H1 (cell line): ENCODE results near the gene COTL1. TPM values are rescaled to one million over a fixed set of nuclear protein-coding genes. Genes with fewer than 3 reads are reported as not detected.
A peak's percentile ranks its signal among the peaks of the same experiment; 100 is the strongest.

Source experiments
- CTCF ChIA-PET: fragments of 300-600 bp; sonication (Branson Sonifier 250); formaldehyde crosslinking; loops from one replicate; lab custom pipeline; 2021; ENCODE audit not compliant: partially characterized antibody; lab: Charles Lee
- POLR2A ChIA-PET: fragments of 300-600 bp; sonication (Branson Sonifier 250); formaldehyde crosslinking; loops from one replicate; lab custom pipeline; 2021; ENCODE audit warnings: inconsistent platforms; ENCODE audit not compliant: partially characterized antibody; lab: Charles Lee
- DNase-seq, 2 experiments: peaks; one replicate each; pipeline versions ENCODE4 v3.0.0 to v3.0.0-alpha.2; 2010 to 2022; ENCODE audit warnings: low spot score in 2 of 2, low read depth in 1 of 2, mixed read lengths in 1 of 2
- FAIRE-seq: peaks from 2 replicates; lab custom pipeline; 2011; peaks lifted over from hg19 to GRCh38; lab: Jason Lieb, UNC
- H2AFZ ChIP-seq: 2 replicates; pipeline ENCODE4 v1.8.1; 2012; ENCODE audit warnings: low read length, inconsistent platforms
- H2AK5ac ChIP-seq: 2 replicates; pipeline ENCODE4 v1.6.1; 2013; ENCODE audit warnings: low read depth, low read length
- H2BK120ac ChIP-seq: replicated peaks from 2 replicates; pipeline ENCODE3; 2013; ENCODE audit warnings: low read depth, low read length, inconsistent platforms
- H2BK12ac ChIP-seq: 2 replicates; pipeline ENCODE4 v1.6.1; 2013; ENCODE audit warnings: low read depth, low read length
- H2BK15ac ChIP-seq: 2 replicates; pipeline ENCODE4 v1.6.1; 2013; ENCODE audit warnings: low read length
- H2BK20ac ChIP-seq: 2 replicates; pipeline ENCODE4 v1.6.1; 2013; ENCODE audit warnings: low read length
- H2BK5ac ChIP-seq: 2 replicates; pipeline ENCODE4 v1.6.1; 2013; ENCODE audit warnings: low read depth, low read length
- H3K14ac ChIP-seq: 2 replicates; pipeline ENCODE4 v1.6.1; 2013; ENCODE audit warnings: inconsistent platforms; ENCODE audit not compliant: insufficient read length
- H3K18ac ChIP-seq: 2 replicates; pipeline ENCODE4 v1.6.1; 2013; ENCODE audit warnings: low read length; ENCODE audit errors: extremely low read depth
- H3K23ac ChIP-seq: 2 replicates; pipeline ENCODE4 v1.6.1; 2013; ENCODE audit warnings: inconsistent platforms; ENCODE audit not compliant: insufficient read length
- H3K23me2 ChIP-seq: 2 replicates; pipeline ENCODE4 v1.6.1; 2013; ENCODE audit warnings: low read depth, low read length
- H3K27ac ChIP-seq: 2 replicates; pipeline ENCODE4 v1.6.1; 2011; ENCODE audit warnings: low read depth, low read length, inconsistent platforms
- H3K27me3 ChIP-seq, 4 experiments: replicated peaks in 1 of 4; 1 replicate in 1 of 4; 2 replicates in 3 of 4; pipeline versions ENCODE4 v1.6.1 to v1.8.1; 2011 to 2013; ENCODE audit warnings: low read length in 3 of 4, mild to moderate bottlenecking in 3 of 4, inconsistent platforms in 2 of 4, mixed read lengths in 2 of 4, moderate library complexity in 1 of 4; ENCODE audit not compliant: control insufficient read depth in 3 of 4, insufficient read depth in 3 of 4; ENCODE audit errors: extremely low read depth in 1 of 4
- H3K36me3 ChIP-seq, 4 experiments: 2 replicates each; pipeline versions ENCODE4 v1.6.1 to v1.8.1; 2011 to 2013; ENCODE audit warnings: mild to moderate bottlenecking in 4 of 4, low read length in 3 of 4, moderate library complexity in 2 of 4, control low read depth in 1 of 4, inconsistent platforms in 1 of 4; ENCODE audit not compliant: insufficient read depth in 4 of 4, control insufficient read depth in 2 of 4
- H3K4ac ChIP-seq: replicated peaks from 2 replicates; pipeline ENCODE3; 2013; ENCODE audit warnings: low read length, low read depth, mixed read lengths, inconsistent platforms; ENCODE audit not compliant: insufficient read length
- H3K4me1 ChIP-seq, 4 experiments: replicated peaks in 1 of 4; 1 replicate in 1 of 4; 2 replicates in 3 of 4; pipeline versions ENCODE4 v1.6.1 to v1.8.1; 2011 to 2013; ENCODE audit warnings: low read length in 3 of 4, inconsistent platforms in 2 of 4, mixed read lengths in 1 of 4; ENCODE audit not compliant: insufficient read depth in 4 of 4, control insufficient read depth in 3 of 4
- H3K4me2 ChIP-seq, 2 experiments: 2 replicates each; pipeline versions ENCODE4 v1.6.1 to v1.8.1; 2011 to 2013; ENCODE audit warnings: low read depth in 2 of 2, low read length in 2 of 2, control low read depth in 1 of 2, inconsistent platforms in 1 of 2, mild to moderate bottlenecking in 1 of 2; ENCODE audit not compliant: insufficient read depth in 1 of 2
- H3K4me3 ChIP-seq, 4 experiments: fragments of 200-600, 300-600 bp in 1 of 4; sonication (generic), shearing (Covaris generic), sonication (Bioruptor Twin) in 1 of 4; 2 replicates each; pipeline versions ENCODE4 v1.5.1 to v1.8.1; 2011 to 2016; ENCODE audit warnings: low read length in 4 of 4, low read depth in 3 of 4, control low read depth in 2 of 4, inconsistent platforms in 2 of 4, mild to moderate bottlenecking in 2 of 4, mixed read lengths in 1 of 4, moderate library complexity in 1 of 4; ENCODE audit not compliant: insufficient read depth in 2 of 4; ENCODE audit errors: extremely low read depth in 1 of 4
- H3K56ac ChIP-seq: replicated peaks from 2 replicates; pipeline ENCODE3; 2013; ENCODE audit warnings: low read depth, mild to moderate bottlenecking, mixed read lengths, low read length, inconsistent platforms; ENCODE audit not compliant: insufficient read length
- H3K79me1 ChIP-seq: 2 replicates; pipeline ENCODE4 v1.6.1; 2013; ENCODE audit warnings: low read depth, low read length, control low read depth
- H3K79me2 ChIP-seq, 2 experiments: 2 replicates each; pipeline versions ENCODE4 v1.6.1 to v1.8.1; 2012 to 2013; ENCODE audit warnings: low read length in 2 of 2, mild to moderate bottlenecking in 2 of 2, inconsistent platforms in 1 of 2; ENCODE audit not compliant: insufficient read depth in 2 of 2, control insufficient read depth in 1 of 2
- H3K9ac ChIP-seq, 4 experiments: replicated peaks in 1 of 4; 1 replicate in 1 of 4; 2 replicates in 3 of 4; pipeline versions ENCODE4 v1.6.1 to v1.8.1; 2011 to 2013; ENCODE audit warnings: low read depth in 3 of 4, low read length in 3 of 4, control low read depth in 2 of 4, mild to moderate bottlenecking in 2 of 4, moderate library complexity in 2 of 4, inconsistent platforms in 1 of 4; ENCODE audit errors: extremely low read depth in 1 of 4
- H3K9me3 ChIP-seq, 2 experiments: 2 replicates each; pipeline versions ENCODE4 v1.6.1 to v1.8.1; 2012 to 2013; ENCODE audit warnings: mild to moderate bottlenecking in 2 of 2, moderate library complexity in 2 of 2, control low read depth in 1 of 2, inconsistent platforms in 1 of 2, low read depth in 1 of 2, low read length in 1 of 2, mixed read lengths in 1 of 2; ENCODE audit not compliant: insufficient read depth in 2 of 2
- H4K20me1 ChIP-seq, 2 experiments: replicated peaks in 1 of 2; 2 replicates each; pipeline versions ENCODE3 to v1.8.1; 2011 to 2013; ENCODE audit warnings: inconsistent platforms in 2 of 2, low read length in 2 of 2, mild to moderate bottlenecking in 1 of 2; ENCODE audit not compliant: insufficient read depth in 2 of 2, control insufficient read depth in 1 of 2
- H4K5ac ChIP-seq: 2 replicates; pipeline ENCODE4 v1.6.1; 2013; ENCODE audit warnings: low read length, low read depth, mixed read lengths, inconsistent platforms; ENCODE audit not compliant: insufficient read length
- H4K8ac ChIP-seq: 2 replicates; pipeline ENCODE4 v1.8.0; 2013; ENCODE audit warnings: mild to moderate bottlenecking, moderate library complexity, low read length, inconsistent platforms; ENCODE audit not compliant: insufficient read depth; ENCODE audit errors: extremely low read depth
- H4K91ac ChIP-seq: replicated peaks from 2 replicates; pipeline ENCODE3; 2013; ENCODE audit warnings: low read length, mixed read lengths, inconsistent platforms; ENCODE audit not compliant: insufficient read length
- BCL11A ChIP-seq, 2 experiments: IDR thresholded peaks; one replicate each; pipeline ENCODE4 v1.6.1; 2011; ENCODE audit warnings: low read depth in 2 of 2, low read length in 2 of 2, mild to moderate bottlenecking in 2 of 2
- CHD1 ChIP-seq: IDR thresholded peaks from 2 replicates; pipeline ENCODE4 v1.6.1; 2012; ENCODE audit warnings: low read depth, low read length, improper control_type of control experiment
- CTBP2 ChIP-seq: IDR thresholded peaks from 2 replicates; pipeline ENCODE4 v1.7.0; 2011; ENCODE audit warnings: borderline replicate concordance, mild to moderate bottlenecking, moderate library complexity, mixed read lengths, low read length; ENCODE audit not compliant: insufficient read depth, insufficient read length
- HDAC2 ChIP-seq, 2 experiments: fragments of 300-600 bp in 1 of 2; sonication (generic) in 1 of 2; IDR thresholded peaks; 2 replicates each; pipeline ENCODE4 v1.6.1; 2011 to 2012; ENCODE audit warnings: low read depth in 2 of 2, low read length in 2 of 2, mild to moderate bottlenecking in 2 of 2, moderate library complexity in 2 of 2, borderline replicate concordance in 1 of 2, inconsistent platforms in 1 of 2
- JUN ChIP-seq: IDR thresholded peaks from 2 replicates; pipeline ENCODE4 v1.6.1; 2011; ENCODE audit warnings: low read depth, mild to moderate bottlenecking, improper control_type of control experiment, low read length
- PHF8 ChIP-seq: fragments of 200-600 bp; sonication (generic); conservative IDR thresholded peaks from 2 replicates; pipeline ENCODE4 v1.7.1; 2012; ENCODE audit warnings: low read depth, mild to moderate bottlenecking, inconsistent platforms, low read length, moderate library complexity
- POLR2A ChIP-seq, 2 experiments: IDR thresholded peaks; 1 replicate in 1 of 2; 2 replicates in 1 of 2; pipeline ENCODE4 v1.6.1; 2011; ENCODE audit warnings: low read depth in 2 of 2, low read length in 2 of 2, mild to moderate bottlenecking in 2 of 2; ENCODE audit errors: control extremely low read depth in 1 of 2
- POLR2AphosphoS5 ChIP-seq: IDR thresholded peaks from 2 replicates; pipeline ENCODE4 v1.6.1; 2011; ENCODE audit warnings: low read depth, low read length
- SAP30 ChIP-seq: fragments of 300-600 bp; sonication (generic); IDR thresholded peaks from 2 replicates; pipeline ENCODE4 v1.7.1; 2012; ENCODE audit warnings: low read length, moderate library complexity, mild to moderate bottlenecking, inconsistent platforms; ENCODE audit not compliant: insufficient read depth, insufficient replicate concordance
- WGBS, 2 experiments: shearing (Covaris generic) in 1 of 2; methylation state at CpG; one replicate each; pipeline versions ENCODE4 v1.1.6 to v1.1.7; 2013 to 2015; ENCODE audit warnings: low lambda C conversion rate in 2 of 2, mixed read lengths in 2 of 2, inconsistent platforms in 1 of 2, low coverage in 1 of 2, missing lambda C conversion rate in 1 of 2; ENCODE audit not compliant: insufficient replicate concordance in 2 of 2, insufficient coverage in 1 of 2, insufficient read length in 1 of 2; ENCODE audit errors: extremely low coverage in 1 of 2, missing lambda C conversion rate in 1 of 2; 5-methylcytosine and 5-hydroxymethylcytosine counted together
- polyA plus RNA-seq, 7 experiments: library from polyadenylated mRNA; depleted of rRNA in 3 of 7; stranded (reverse) in 5 of 7; unstranded in 2 of 7; fragments of >200 nt in 5 of 7; fragments of 200-250 nt in 2 of 7; gene quantifications; 1 replicate in 5 of 7; 2 replicates in 1 of 7; 4 replicates in 1 of 7; pipeline versions ENCODE4 v1.2.1 to v1.2.3, GENCODE V29; 2011 to 2013; ENCODE audit warnings: missing spikeins in 2 of 7, mixed read lengths in 2 of 7
- total RNA-seq: library from RNA; stranded (reverse); fragmentation: NEBNext Ultra II Directional; extraction: Animal tissue kit (Norgen Biotek cat#: 25700); gene quantifications from 2 replicates; pipeline ENCODE4 v1.2.1, GENCODE V29; 2021

COTL1 gene
- total and polyA plus RNA-seq, 2 of the 8 experiments (the other 6 are each of a cell fraction or from before 2014, with no cell fraction given) = 59.2 to 183 TPM

- Histone ChIP-seq H2AK5ac (no peak overlapping the region), H3K4me2 (peak overlapping the region; percentile 47 to 53; a peak in 3 of 4 replicates), H3K79me2 (no peaks in the 10 kb centered on the region), H3K9ac (no peak overlapping the region), H3K23me2 (no peaks in the 10 kb centered on the region), H3K27ac (no peak overlapping the region), H2BK120ac (no peak overlapping the region), H2BK12ac (no peak overlapping the region), H3K27me3 (no peaks in the 10 kb centered on the region), H4K5ac (peak overlapping the region; percentile 9), H3K9me3 (no peaks in the 10 kb centered on the region), H2BK20ac (no peak overlapping the region), H3K23ac (no peak overlapping the region), H2BK15ac (0 out of 2 replicates have a peak overlapping the region, but pooled peaks have one; percentile 12), H4K8ac (peak overlapping the region; percentile 1; the same call in 1 of the 2 replicates), H3K56ac (no peak overlapping the region), H3K4ac (peak overlapping the region; percentile 69), H4K20me1 (no peaks in the 10 kb centered on the region), H3K79me1 (no peaks in the 10 kb centered on the region; the same call in 1 of the 2 replicates), H3K36me3 (peaks cover 0 to 6% (median 0%) of the 10 kb centered on the region in 4 experiments; a peak in 2 of 8 replicates), H3K4me3 (no peak overlapping the region; a peak in 1 of 8 replicates), H2BK5ac (peak overlapping the region; percentile 4; the same call in 1 of the 2 replicates), H3K18ac (peak overlapping the region; percentile 0; the same call in 1 of the 2 replicates), H4K91ac (peak overlapping the region; percentile 22), H3K4me1 (peaks cover 10 to 30% (median 20%) of the 10 kb centered on the region in 4 experiments), H2AFZ (no peak overlapping the region), H3K14ac (no peak overlapping the region)
- POLR2A ChIA-PET = interaction anchor here (1.1 to 1.7 kb wide), 6 partner anchors 25 to 47 kb away, joined by 3 to 7 read pairs (median 3); no protein-coding TSS in a partner anchor
- CTCF ChIA-PET = interaction anchor here (0.7 to 6.1 kb wide), 6 partner anchors 12 to 98 kb away, joined by 3 to 46 read pairs (median 6); no protein-coding TSS in a partner anchor
- 50% methylated on average over 7 of the region's 7 CpGs; no CpG with 5 or more reads in 1 of the 2 experiments for WGBS, 2 experiments
- no peak for DNase-seq
- no peak for FAIRE-seq
- TF ChIP-seq CHD1 (no peak), BCL11A (IDR thresholded peaks at IDR 0.05; ENCODE audit: low read depth in 2 of 2, low read length in 2 of 2) (no peak), HDAC2 (IDR thresholded peaks at IDR 0.05; ENCODE audit: borderline replicate concordance in 1 of 2, low read depth in 2 of 2, low read length in 2 of 2) (peak in 1 of 2 experiments; percentile 55; a peak in 1 of 4 replicates), PHF8 (no peak), SAP30 (no peak), POLR2AphosphoS5 (no peak), CTBP2 (peak; percentile 85), POLR2A (IDR thresholded peaks at IDR 0.05; ENCODE audit: control extremely low read depth in 1 of 2, low read depth in 2 of 2, low read length in 2 of 2) (no peak), JUN (no peak)
Observed at GRCh38 chr16:84561291-84561690, 56.6 kb downstream of the COTL1 start.
